ENCODE results near the gene PLEKHM2.

- TF ChIP-seq CTCF (IDR thresholded peaks at IDR 0.05) (no peak), ZFX (IDR thresholded peaks at IDR 0.05; ENCODE audit: borderline replicate concordance) (no peak)
Observed at GRCh38 chr1:15749399-15750291, 65.5 kb downstream of the PLEKHM2 start.
